Mononuclear cell (primary cell): ENCODE measurements around the gene BCL6. TPM values are rescaled to one million over a fixed set of nuclear protein-coding genes. Genes with fewer than 3 reads are reported as not detected.

ENCODE experiments used
- H3K27me3 ChIP-seq: 2 replicates; pipeline ENCODE4 v1.6.0; 2011; ENCODE audit warnings: low read length, control low read depth; ENCODE audit not compliant: insufficient read depth
- H3K4me1 ChIP-seq: 2 replicates; pipeline ENCODE4 v1.5.1; 2011; ENCODE audit warnings: mild to moderate bottlenecking, low read length, control low read depth; ENCODE audit not compliant: insufficient read depth
- H3K4me3 ChIP-seq: 2 replicates; pipeline ENCODE4 v1.5.1; 2011; ENCODE audit warnings: mild to moderate bottlenecking, low read length, moderate library complexity
- H3K9me3 ChIP-seq: 2 replicates; pipeline ENCODE4 v1.5.1; 2011; ENCODE audit warnings: low read depth, mild to moderate bottlenecking, control low read depth, low read length
- total RNA-seq: library from RNA; depleted of rRNA; stranded (reverse); fragments of >200 nt; gene quantifications from one replicate; pipeline ENCODE4 v1.2.3, GENCODE V29; 2012

Gene BCL6
- total RNA-seq, result 120 TPM

DNA sequence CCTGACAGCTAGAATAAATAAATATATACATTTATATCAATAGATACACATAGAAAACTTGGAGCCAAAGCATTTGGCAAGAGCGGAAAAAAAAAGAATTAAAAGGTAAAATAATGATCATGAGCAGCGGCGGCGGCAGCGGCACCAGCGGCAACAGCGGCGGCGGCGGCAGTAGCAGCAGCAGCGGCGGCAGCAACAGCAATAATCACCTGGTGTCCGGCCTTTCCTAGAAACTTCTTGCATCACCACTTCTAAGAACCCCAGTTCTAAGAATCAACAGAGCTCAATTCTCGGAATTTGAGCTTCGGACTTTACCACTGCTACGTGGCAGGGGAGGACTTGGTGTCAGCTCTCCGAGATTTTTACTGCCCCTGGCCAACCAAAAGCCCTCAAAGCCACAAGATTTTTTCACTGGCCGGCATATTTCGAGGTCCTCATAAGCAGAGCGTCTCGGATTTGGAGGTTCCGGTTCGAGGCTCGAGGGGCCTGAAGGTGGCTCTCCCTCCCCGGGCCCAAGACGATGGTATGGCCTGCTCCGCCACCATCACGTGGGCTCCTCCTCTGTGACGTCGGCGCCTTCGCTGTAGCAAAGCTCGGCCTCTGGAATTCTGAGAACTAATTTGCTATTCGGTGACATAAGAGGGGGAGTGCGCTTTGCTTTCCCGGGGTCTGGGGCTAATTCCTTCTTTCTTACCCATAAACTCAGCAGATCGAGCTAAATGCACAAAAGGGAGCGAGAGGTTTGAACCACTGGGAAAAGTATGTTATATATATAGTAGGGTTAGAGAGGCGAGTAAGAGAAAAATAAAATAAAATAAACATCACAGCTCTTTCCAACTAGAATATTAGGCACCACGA lies at the start of gene BCL6:
TSS of gene BCL6 (minus strand) at position 268 of the 858 bp plus-strand sequence. CDS start 11,775 bp downstream, outside the sequence.
- Histone ChIP-seq H3K4me1 (peaks cover 61% of the 10 kb centered on the region), H3K9me3 (no peaks in the 10 kb centered on the region), H3K27me3 (no peaks in the 10 kb centered on the region), H3K4me3 (peak within 1 kb of the TSS; percentile 100)

- Histone ChIP-seq H3K27me3 (no peaks in the 10 kb centered on the region), H3K4me3 (no peak overlapping the region), H3K4me1 (peaks cover 35% of the 10 kb centered on the region), H3K9me3 (no peaks in the 10 kb centered on the region)
These were observed 49.5 kb upstream of the BCL6 start for GRCh38 chr3:187794731-187795130.

DNA sequence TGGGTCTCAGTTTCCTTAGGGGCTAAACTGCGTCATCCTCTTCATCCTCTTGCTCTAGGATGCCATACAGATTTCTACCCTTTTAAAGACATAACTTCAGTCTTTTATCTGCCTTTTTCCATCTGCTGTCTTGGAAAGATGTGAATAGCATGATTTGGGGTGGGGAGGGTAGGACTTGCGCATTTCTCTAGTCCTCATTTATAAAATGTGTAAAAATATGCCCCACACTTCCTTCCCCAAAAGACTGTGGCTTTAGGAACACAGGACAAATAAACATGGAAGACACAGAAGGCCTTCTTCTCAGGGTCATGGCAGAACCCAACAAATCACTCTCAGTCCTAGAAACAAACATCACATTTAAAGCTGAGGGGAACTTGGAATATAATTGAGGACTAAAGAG lies 48.4 kb upstream of the BCL6 start:
- no peaks in the 10 kb centered on the region for H3K9me3 ChIP-seq
- no peak overlapping the region for H3K4me3 ChIP-seq
- peaks cover 24% of the 10 kb centered on the region for H3K4me1 ChIP-seq
- no peaks in the 10 kb centered on the region for H3K27me3 ChIP-seq

DNA sequence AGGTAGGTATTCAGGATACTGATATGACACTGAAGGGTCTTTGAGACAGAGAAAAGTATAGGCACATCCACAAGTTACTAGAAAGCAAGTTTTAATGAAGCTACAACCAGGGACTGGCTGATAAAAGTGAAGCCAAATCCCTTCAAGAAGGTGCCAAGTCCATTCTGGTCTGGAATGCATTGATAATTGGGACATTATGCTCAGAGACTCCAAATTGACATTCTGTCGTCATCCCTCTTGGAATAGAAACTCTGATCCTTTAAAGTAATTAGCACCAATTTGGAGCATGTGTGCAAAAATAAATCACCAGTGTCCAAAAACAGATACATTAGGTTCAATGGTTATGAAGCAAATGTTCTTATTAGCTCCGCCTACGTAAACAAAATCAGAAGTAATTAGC lies 47.3 kb upstream of the BCL6 start:
- no peaks in the 10 kb centered on the region for H3K27me3 ChIP-seq
- H3K4me3 ChIP-seq, result no peak overlapping the region
- H3K9me3 ChIP-seq, result no peaks in the 10 kb centered on the region
- peaks cover 15% of the 10 kb centered on the region for H3K4me1 ChIP-seq

GRCh38 chr3:187789872-187790271 lies 44.6 kb upstream of the BCL6 start:
- H3K4me1 ChIP-seq, result peaks cover 15% of the 10 kb centered on the region
- H3K9me3 ChIP-seq, result no peaks in the 10 kb centered on the region
- no peak overlapping the region for H3K4me3 ChIP-seq
- no peaks in the 10 kb centered on the region for H3K27me3 ChIP-seq

DNA sequence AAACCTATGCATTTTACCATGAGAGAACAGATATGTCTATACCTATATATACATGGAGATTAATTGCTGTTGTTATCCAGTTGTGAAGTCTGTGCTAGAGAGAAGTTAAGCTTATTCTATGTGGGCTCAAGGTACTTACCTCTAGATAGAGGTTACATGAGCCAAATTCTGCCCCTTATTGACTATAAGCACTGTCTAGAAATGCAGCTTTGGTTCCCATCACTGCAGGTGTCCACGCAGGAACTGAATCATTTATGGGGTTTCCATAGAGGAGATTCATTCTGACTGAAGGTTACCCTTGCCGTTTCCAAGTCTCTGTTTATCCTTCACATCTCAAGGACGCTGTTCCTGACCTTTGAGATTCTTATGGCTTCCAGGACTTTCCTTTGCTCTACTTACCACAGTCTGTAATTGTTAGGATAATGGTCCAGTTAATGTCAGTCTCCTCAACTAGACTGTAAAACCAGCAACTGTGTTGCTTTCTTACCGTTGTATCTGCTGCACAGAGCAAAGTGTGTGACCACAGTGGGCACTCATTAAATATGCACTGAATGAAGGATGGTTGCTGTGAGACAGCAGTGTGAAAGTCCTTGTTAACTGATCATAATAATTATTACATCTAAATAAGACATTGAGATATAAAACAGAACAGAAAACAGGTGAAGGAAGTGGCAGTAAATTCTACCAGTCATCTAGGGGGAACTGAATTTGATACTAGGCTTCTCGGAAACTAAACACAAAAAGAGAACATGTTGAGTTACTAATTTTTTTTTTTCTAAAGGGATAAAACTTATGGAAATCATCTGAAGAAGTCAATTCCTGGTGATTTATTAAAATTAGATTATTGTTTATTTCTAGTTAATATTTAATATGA lies 44.0 kb upstream of the BCL6 start:
- Histone ChIP-seq H3K4me1 (peaks cover 15% of the 10 kb centered on the region), H3K27me3 (no peaks in the 10 kb centered on the region), H3K4me3 (no peak overlapping the region), H3K9me3 (no peaks in the 10 kb centered on the region)

- Histone ChIP-seq H3K27me3 (no peaks in the 10 kb centered on the region), H3K9me3 (no peaks in the 10 kb centered on the region), H3K4me3 (no peak overlapping the region), H3K4me1 (peaks cover 16% of the 10 kb centered on the region)
These were observed 37.8 kb upstream of the BCL6 start for GRCh38 chr3:187783098-187783497.

DNA sequence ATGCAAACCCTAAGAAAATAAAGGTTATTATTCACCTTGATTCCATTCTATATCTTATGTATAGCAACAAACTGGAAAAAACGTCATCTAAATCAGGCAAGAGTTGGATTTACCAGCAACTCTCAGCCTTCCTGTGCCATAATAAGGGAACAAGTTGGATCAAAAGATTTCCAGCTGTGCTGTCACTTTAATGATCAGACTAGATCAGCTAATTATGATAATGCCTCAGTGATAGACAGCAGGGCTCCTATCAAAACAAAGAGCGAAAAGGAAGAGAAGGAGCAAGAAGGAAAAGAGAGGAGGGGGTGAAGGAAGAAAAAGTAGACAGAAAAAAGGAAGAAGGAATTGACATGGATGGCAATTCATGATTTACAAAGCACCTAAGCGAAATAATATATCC lies 36.7 kb upstream of the BCL6 start:
- Histone ChIP-seq H3K9me3 (no peaks in the 10 kb centered on the region), H3K27me3 (no peaks in the 10 kb centered on the region), H3K4me3 (no peak overlapping the region), H3K4me1 (peaks cover 27% of the 10 kb centered on the region)

DNA sequence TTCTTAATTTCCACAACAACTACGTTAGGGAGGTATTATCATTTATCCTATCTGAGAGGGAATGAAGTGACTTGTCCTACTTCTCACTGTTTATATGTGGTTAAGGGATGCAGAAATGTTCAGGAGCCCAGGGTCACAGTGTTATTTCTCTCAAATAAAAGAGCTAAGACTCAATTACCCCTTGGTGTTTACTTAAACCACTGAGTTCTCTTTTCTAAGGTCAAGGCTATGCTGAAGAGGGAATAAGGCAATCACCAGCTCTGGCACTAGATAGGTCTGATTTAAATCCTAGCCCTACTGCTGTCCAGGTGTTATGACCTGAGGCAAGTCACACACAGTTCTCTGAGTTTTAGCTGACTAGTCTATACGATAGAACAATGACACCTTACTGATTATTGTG lies 35.7 kb upstream of the BCL6 start:
- Histone ChIP-seq H3K4me1 (peaks cover 33% of the 10 kb centered on the region), H3K27me3 (no peaks in the 10 kb centered on the region), H3K9me3 (no peaks in the 10 kb centered on the region), H3K4me3 (no peak overlapping the region)

DNA sequence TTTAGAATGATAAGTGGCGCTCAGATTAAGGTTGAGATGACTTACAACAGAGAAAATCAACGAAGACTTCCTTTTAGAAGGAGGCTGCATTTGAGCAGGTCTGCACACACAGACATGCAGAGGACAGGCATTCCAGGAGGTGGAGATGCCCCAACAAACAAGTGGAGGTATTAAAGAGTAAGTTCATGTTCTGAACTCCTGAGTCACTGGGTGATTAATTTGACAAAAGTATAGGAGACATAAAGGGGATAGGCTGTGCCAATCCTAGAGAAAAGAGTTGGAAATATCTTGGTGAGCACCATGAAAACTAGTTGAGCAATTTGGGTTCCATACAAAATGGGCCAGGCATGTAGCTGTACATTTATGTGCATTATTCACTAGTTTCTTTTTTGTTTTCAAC lies 33.5 kb upstream of the BCL6 start:
- Histone ChIP-seq H3K9me3 (no peaks in the 10 kb centered on the region), H3K4me1 (peaks cover 53% of the 10 kb centered on the region), H3K27me3 (no peaks in the 10 kb centered on the region), H3K4me3 (no peak overlapping the region)

DNA sequence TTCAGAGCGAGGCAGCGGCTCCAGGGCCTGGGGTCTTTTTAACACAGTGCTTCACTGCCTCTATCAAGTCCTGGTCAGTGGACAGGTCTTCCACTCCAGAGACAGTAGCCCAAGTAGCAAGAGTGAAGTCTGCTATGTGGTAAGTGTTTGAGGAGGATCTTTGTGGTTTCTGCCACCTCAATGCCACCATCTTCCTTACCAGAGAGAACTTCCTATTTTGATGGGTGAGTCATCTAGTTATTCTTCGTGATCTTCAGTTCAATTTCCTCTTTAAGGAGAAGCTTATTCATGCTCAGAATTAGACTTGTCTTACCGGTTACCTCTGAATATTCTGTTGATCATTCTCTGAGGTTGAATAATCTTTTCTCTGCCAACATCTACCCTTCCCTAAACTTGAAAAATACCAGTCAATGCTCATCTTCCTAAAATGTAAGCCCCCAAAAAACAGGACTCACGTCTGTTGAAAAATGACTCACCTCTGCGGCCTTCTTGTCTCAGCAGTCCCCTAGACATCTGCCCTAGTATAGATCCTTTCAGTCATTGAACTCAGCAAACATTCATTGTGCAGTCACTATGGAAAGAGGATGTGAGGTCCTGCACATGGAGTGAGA lies 32.2 kb upstream of the BCL6 start:
- Histone ChIP-seq H3K4me1 (peaks cover 65% of the 10 kb centered on the region), H3K27me3 (no peaks in the 10 kb centered on the region), H3K4me3 (no peak overlapping the region)

DNA sequence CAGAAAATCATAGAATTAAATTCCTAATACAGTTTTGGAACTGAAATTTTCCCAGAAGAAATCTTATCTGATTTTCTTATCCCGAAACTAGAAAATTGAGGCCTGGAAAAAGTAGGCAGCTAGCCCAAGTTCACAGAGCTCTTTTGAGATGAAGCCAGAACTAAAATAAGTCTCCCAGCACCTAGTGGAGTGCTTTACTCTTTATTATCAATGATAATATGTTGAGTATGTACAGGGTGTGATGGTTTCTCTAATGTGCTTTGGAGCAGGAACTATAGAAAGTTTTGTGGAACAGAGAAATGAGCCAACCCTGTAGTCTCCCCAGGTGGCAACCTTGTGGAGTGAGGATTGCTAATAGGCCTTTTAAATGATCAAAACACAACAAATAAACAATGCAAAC lies 30.3 kb upstream of the BCL6 start:
- Histone ChIP-seq H3K4me3 (no peak overlapping the region), H3K9me3 (no peaks in the 10 kb centered on the region), H3K27me3 (no peaks in the 10 kb centered on the region), H3K4me1 (peaks cover 73% of the 10 kb centered on the region)

More for the DNA sequence above, 32.2 kb upstream of the BCL6 start:
- H3K9me3 ChIP-seq, result no peaks in the 10 kb centered on the region

DNA sequence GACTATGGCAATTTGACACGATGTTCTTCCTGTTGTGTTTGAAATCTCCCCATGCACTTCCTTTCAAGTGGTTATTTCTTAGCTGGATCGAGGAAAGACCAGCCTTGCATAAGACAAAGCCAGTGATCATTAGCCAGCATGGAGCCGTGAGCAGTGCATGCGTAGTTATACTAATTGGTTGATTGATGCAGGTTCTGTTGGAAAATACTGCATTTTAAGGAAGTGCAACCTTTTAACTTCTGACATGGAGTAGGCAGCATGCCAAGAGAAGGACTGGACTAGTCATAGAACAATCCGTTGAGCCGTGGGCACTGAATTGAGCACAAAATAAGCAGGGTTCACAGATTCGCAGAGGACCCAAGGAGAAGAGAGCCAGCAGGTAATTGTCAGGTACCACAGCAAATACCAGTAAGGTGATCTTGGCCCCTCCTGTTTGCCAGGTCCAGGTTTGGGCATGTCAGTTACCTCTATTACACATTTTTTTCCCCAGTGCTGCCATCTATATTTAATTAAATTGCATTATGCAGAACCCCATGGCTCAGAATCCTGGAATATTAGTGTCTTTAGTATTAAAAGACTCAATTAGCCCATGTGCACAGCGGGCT lies 29.0 kb upstream of the BCL6 start:
- no peaks in the 10 kb centered on the region for H3K9me3 ChIP-seq
- H3K4me3 ChIP-seq, result no peak overlapping the region
- no peaks in the 10 kb centered on the region for H3K27me3 ChIP-seq
- H3K4me1 ChIP-seq, result peaks cover 76% of the 10 kb centered on the region

DNA sequence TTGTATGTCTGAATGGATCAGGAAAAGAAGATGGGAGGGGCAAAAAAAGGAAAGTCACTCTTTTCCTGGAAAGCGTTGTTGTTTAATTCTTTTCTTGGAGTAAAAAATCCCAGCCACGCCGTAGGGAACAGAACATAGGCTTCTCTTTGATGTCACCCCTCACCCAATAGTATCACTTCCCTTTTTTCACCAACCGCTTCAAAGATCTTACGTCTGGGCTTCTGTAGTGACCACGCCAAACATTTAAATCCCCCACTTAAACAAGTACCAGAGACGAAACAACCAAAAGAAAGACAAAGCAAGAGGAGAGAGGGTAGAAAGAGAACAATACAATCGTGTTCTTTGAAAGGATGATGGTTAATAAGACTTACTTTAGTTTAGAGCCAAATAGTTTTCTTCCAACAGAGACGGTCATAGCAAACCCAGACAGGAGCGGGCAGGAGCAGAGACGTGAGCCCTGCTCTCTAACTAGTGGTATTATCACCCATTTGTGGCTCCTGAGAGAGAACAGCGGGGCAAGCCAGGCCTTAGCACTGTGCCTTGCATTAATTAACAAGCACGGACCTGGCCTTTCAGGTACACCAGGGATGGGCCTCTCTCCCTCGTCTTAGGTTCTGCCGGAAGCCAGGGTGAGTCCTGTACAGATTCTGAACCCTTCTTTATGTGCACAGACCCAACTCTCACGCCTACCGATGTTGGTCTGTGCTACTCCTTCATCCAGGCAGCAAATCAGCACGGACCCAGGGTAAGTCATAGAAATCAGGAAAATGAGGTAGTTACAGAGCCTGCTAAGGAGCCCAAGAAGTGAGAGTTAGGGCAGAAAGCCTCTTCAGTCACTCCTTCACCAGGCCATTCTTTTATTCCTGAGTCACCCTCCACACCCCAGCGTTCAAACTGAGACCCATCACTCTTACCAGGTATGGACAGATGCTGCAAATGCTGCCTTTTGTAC lies 28.2 kb upstream of the BCL6 start:
- Histone ChIP-seq H3K9me3 (no peaks in the 10 kb centered on the region), H3K27me3 (no peaks in the 10 kb centered on the region), H3K4me1 (peaks cover 68% of the 10 kb centered on the region), H3K4me3 (no peak overlapping the region)
